Left kidney (tissue), 2 donors: Measurements from ENCODE around the gene ZNF80. TPM values are rescaled to one million over a fixed set of nuclear protein-coding genes. Genes with fewer than 3 reads are reported as not detected.
A peak's percentile ranks its signal among the peaks of the same experiment; 100 is the strongest.

ENCODE experiments used
- DNase-seq: peaks from one replicate; pipeline ENCODE4 v3.0.0-alpha.2; 2013
- polyA plus RNA-seq: library from polyadenylated mRNA; unstranded; fragments of 120-200 nt; gene quantifications from one replicate; pipeline ENCODE4 v1.2.1, GENCODE V29; 2013; ENCODE audit not compliant: insufficient read length

ZNF80 gene
- polyA plus RNA-seq, 1 donor: 0.15 TPM

DNA sequence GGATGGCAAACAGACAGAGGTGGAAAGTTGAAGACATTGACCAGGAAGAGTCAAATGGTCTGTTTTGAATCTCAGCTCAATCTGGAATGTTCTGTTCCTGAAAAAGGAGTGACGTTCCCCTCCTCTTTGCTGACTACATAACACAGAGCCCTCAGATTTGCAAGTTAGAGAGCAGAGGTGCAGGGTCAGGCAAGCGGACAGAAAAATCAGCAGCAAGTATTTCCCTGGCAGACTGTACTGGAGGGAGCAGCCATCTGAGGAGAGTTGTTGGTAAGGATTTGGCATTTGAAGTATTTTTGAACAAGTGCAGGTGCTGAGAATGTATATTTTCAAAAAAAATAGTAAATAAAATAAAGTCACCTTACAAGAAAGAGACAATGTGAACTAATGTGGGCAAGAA lies 17.6 kb downstream of the ZNF80 start:
- DNase-seq: no peak

DNA sequence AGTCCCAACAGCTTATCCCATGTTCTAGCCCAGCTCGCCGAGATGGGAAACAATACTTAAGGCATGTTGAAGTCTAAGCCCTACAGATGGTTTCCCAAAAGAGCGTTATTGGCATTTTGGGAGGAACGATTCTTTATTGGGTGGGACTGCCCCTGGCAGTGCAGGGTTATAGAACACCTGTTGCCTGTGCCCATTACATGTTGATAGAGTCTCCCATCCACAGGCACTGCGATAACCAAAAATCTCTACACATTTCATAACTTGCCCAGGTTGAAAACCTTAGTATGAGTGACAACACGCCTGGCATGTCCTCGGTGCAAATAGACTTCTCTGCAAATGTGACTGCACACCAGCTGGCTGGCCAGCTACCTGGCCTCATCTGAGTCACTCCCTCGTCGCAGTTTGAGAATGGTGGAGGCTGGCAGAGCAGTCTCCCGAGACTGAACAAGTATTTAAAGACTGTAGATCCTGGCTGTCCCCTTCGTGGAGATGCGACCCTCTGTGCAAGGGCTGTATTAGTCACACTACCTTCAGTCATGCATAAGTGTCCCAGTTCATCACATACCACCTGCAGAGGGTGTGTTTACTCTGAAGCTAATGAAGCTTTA lies 18.7 kb downstream of the ZNF80 start:
- no peak for DNase-seq

- DNase-seq: no peak
These were observed 19.4 kb downstream of the ZNF80 start for GRCh38 chr3:114218006-114218405.

- DNase-seq: no peak
These were observed 20.1 kb downstream of the ZNF80 start for GRCh38 chr3:114217266-114217665.

DNA sequence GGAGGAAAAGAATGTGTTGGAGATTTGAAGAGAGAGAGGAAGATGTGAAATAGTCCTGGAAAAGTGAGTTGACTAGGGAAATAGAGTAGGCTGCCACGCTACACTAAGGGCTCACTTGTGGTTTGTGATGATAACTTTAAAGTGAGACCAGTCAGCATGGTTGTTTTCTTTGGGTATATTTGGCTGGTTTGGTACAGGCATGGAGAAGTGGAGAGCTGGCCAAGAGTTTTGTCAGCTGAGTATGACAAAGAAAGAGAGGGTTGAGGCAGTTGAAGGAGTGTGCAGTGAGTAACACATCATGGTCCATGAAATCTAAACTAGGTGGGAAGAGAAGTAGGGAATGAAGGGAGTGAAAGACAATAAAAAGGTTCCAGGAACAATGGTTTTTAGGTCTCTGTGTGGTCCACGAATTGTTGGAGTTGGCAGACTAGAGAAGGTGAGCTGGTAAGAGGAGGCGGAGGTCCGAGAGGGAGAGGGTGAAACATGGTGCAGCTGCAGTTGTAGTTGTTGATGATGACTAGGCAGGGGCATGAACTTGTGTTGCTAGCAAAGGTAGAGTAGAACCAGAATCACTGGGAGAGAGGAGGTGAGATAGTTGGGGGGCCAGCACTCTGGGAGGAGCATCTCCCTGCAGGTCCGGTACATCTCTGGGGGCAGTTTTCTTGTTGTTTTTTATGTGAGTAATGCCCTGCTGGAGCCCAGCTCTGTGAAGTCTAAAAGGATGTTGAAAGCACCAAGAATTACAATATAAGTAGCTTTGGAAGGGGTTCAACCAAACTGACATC lies 21.0 kb downstream of the ZNF80 start:
- no peak for DNase-seq

GRCh38 chr3:114214542-114215341 lies 22.6 kb downstream of the ZNF80 start:
- DNase-seq: no peak

DNA sequence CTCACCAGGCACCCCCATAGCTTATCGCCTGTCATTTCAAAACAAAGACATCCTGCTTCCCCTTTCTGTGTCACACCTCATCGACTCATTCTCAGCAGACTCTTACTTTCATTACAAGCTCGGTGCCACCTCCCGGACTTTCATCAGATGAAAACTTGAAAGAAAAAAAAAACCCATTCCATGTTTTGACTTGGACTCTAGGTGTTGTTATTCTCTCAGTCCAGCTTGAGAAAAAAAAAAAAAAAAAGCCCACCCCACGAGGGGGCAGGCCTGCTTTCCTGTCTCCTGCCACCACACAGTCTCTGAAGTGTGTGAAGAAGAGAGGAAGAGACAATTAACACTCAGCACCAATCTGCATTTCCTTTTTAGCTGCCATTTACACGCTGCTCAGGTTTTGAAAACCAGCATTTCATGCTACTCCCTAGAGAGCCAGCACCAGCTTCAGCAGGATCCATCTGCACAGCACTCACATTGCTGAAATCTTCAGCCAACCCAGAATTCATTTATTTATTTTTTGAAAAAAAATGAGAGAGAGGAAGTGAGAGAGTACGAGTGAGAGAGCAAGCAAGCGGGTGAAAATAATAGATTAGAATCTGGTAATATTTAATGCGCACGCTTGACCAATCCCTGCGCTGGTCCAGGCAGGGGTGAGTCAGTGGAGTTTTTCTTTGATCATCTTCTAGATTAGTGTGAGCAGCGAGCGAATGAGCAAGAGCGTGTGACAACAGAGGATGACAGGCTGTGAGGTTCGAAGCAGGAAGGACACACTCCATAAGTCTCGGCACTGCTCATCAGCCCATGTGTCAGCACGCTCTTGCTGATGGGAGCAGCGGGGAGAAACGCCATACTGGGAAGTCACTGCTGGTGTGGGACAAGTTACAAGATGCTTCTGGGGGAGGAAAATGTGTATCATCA lies 23.5 kb downstream of the ZNF80 start:
- DNase-seq: peak; percentile 46

DNA sequence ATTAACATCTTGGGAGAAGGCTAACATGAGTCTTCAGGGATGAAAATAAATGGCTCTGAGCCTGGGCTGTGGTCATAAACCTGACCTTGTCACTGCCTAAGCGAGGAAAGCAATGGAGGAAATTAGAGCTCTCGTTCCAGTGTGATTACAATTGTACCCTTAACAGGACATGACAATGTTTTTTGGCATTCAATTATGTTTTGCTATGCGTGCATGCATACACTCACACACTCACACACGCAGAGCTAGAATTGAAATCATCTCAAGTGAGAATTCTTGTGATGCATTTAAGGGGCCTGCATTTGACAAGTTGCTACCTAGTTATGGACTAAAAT lies 24.1 kb downstream of the ZNF80 start:
- peak; percentile 3 for DNase-seq

DNA sequence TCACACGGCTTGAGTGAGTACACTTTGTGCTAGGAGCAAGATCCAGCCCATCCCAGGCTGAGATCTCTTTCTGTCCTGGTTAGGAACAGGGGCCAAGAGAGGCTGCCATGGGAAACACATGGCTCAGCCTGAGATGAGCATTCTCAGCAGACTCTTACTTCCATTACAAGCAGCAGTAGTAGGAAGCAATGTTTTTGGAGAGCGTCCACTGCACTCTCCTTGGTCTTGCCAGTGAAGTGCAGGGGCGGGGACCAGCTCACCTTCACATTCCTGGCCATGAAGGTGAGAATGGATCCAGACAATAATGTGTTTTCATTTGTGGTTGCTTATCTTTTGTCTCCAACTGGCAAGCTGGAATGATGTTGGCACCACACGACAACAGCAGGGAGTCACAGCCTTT lies 24.7 kb downstream of the ZNF80 start:
- no peak for DNase-seq

DNA sequence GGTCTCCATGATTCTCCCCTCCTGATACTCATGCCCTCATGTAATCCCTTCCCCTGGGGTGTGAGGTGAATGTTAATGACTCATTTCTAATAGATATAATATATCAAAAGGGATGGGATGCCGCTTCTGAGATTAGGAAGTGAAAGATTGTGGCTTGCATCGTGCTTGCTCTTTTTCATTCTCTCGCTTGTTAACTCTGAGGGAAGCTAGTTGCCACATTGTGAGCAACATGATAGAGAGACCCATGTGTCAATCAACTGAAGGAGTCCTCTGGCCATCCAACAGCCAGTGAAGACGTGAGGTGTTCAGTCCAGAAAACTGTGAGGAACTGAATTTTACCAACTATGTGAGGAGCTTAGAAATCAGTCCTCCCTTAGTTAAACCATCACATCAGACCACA lies 29.6 kb downstream of the ZNF80 start:
- DNase-seq: no peak

GRCh38 chr3:114206342-114206741 lies 31.0 kb downstream of the ZNF80 start:
- DNase-seq: no peak

GRCh38 chr3:114205541-114205940 lies 31.8 kb downstream of the ZNF80 start:
- no peak for DNase-seq

DNA sequence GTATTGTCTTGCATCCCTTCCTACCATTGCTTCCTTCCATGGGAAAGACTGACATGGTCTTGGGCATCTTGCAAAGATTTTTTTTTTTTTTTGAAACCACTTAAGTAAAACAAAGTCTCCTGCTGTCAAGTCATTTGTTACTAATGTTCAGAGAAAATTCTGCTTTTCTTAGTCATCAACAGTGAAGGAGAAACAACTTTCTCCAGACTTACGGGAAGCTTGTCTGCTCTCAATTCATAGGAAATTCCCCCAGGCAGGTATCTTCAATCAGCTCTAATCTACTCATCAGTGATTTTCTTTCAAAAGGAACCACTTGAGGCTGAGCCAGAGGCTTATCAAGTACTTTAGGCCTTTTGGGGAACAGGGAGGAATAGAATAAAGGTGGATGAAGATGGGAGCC lies 42.6 kb downstream of the ZNF80 start:
- DNase-seq: no peak

DNA sequence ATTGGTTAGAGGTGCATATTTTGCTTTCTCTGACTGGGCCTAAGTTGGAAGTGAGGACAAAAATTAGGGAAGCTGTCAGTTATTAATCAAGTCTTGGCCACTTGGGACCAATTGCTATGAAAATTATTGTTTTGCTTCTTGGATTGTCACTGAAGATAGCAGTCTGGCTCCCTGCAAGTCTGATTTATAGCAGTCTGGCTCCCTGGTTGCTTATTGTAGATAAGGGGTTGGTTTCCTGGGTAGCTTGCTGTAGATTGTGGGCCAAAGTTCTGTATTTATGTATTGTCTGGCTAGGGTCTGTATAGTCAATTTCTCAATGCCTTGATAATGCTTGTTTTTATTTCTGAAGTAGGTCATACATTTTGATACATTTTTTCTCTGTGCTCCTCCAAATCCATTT lies 45.2 kb downstream of the ZNF80 start:
- DNase-seq: no peak

GRCh38 chr3:114186501-114186900 lies 50.9 kb downstream of the ZNF80 start:
- no peak for DNase-seq

Other genes with a start within 250 kb of the ZNF80 start
- gene CCDC191, start 181.1 kb downstream of the ZNF80 start, polyA plus RNA-seq: 31.1 TPM
- 40.3 TPM for gene QTRT2, start 180.8 kb downstream of the ZNF80 start, polyA plus RNA-seq
- gene DRD3, start 58.5 kb downstream of the ZNF80 start, polyA plus RNA-seq: not detected
- 0.08 TPM for gene TIGIT, start 56.5 kb upstream of the ZNF80 start, polyA plus RNA-seq